HepG2 (cell line): ENCODE results near the gene EIF6. TPM values are rescaled to one million over a fixed set of nuclear protein-coding genes. Genes with fewer than 3 reads are reported as not detected.

Source experiments
- ATAC-seq: fragments of 200-7000 bp; cut with Tn5 transposase; 3 replicates; pipeline ENCODE4 v1.9.1; 2020; ENCODE audit warnings: mild to moderate bottlenecking, moderate library complexity
- BruUV-seq: library from RNA; stranded (reverse); fragments of 400-500 nt; replicated peaks from 2 replicates; lab custom pipeline; 2021; lab: Mats Ljungman, UMichigan
- CTCF ChIA-PET: fragments of 300-600 bp; formaldehyde crosslinking; extraction: SDS; loops from one replicate; lab custom pipeline; 2021; ENCODE audit warnings: low total read pairs, inconsistent platforms, low intra/inter-chr PET ratio; lab: Yijun Ruan, JAX
- POLR2A ChIA-PET: fragments of 350-600 bp; sonication (Branson Sonifier 250); formaldehyde crosslinking; loops from one replicate; lab custom pipeline; 2020; ENCODE audit warnings: antibody characterized with exemption, inconsistent platforms; lab: Yijun Ruan, JAX
- DNase-seq: peaks from one replicate; pipeline ENCODE4 v3.0.0-alpha.2; 2015; ENCODE audit warnings: low spot score
- FAIRE-seq: peaks from 3 replicates; lab custom pipeline; 2011; peaks lifted over from hg19 to GRCh38; lab: Jason Lieb, UNC
- H2AFZ ChIP-seq: one replicate; pipeline ENCODE4 v1.6.1; 2011; ENCODE audit warnings: low read length, inconsistent platforms
- H3K27ac ChIP-seq: fragments of 300-600 bp; 3 replicates; pipeline ENCODE4 v1.8.0; 2011; ENCODE audit warnings: mixed run types, mild to moderate bottlenecking, mixed read lengths, low read length, inconsistent platforms; ENCODE audit not compliant: insufficient read depth; ENCODE audit errors: extremely low read length
- H3K27me3 ChIP-seq, 2 experiments: fragments of 200-600 bp in 1 of 2; 2 replicates in 1 of 2; 3 replicates in 1 of 2; pipeline versions ENCODE4 v1.6.0 to v1.8.0; 2011; ENCODE audit warnings: low read length in 2 of 2, mild to moderate bottlenecking in 2 of 2, moderate library complexity in 2 of 2, inconsistent platforms in 1 of 2; ENCODE audit not compliant: insufficient read depth in 2 of 2, control insufficient read depth in 1 of 2
- H3K36me3 ChIP-seq, 2 experiments: fragments of 200-600 bp in 1 of 2; replicated peaks in 1 of 2; 2 replicates in 1 of 2; 3 replicates in 1 of 2; pipeline versions ENCODE4 v1.5.1 to v1.8.0; 2011; ENCODE audit warnings: low read length in 2 of 2, inconsistent platforms in 1 of 2; ENCODE audit not compliant: insufficient read depth in 2 of 2, control insufficient read depth in 1 of 2
- H3K4me1 ChIP-seq: 2 replicates; pipeline ENCODE4 v1.5.1; 2012; ENCODE audit warnings: low read length, inconsistent platforms; ENCODE audit not compliant: insufficient read depth
- H3K4me2 ChIP-seq: 2 replicates; pipeline ENCODE4 v1.6.0; 2011; ENCODE audit warnings: low read depth, low read length, inconsistent platforms
- H3K4me3 ChIP-seq, 3 experiments: fragments of 200-600 bp in 1 of 3; sonication (generic), shearing (Covaris generic) in 1 of 3; replicated peaks in 1 of 3; 2 replicates each; pipeline ENCODE4 v1.5.1; 2011 to 2016; ENCODE audit warnings: low read length in 3 of 3, inconsistent platforms in 2 of 3, low read depth in 2 of 3, mild to moderate bottlenecking in 2 of 3, control low read depth in 1 of 3, mixed read lengths in 1 of 3; ENCODE audit not compliant: insufficient read depth in 1 of 3
- H3K79me2 ChIP-seq: one replicate; pipeline ENCODE4 v1.6.1; 2011; ENCODE audit warnings: low read length, inconsistent platforms; ENCODE audit not compliant: insufficient read depth
- H3K9ac ChIP-seq: 2 replicates; pipeline ENCODE4 v1.6.0; 2011; ENCODE audit warnings: mild to moderate bottlenecking, low read depth, low read length, inconsistent platforms; ENCODE audit not compliant: insufficient read depth
- H3K9me3 ChIP-seq: 2 replicates; pipeline ENCODE4 v1.5.1; 2012; ENCODE audit warnings: mild to moderate bottlenecking, low read length
- H4K20me1 ChIP-seq: 2 replicates; pipeline ENCODE4 v1.6.0; 2011; ENCODE audit warnings: inconsistent platforms, mild to moderate bottlenecking, low read length, moderate library complexity; ENCODE audit not compliant: insufficient read depth
- AGO2 ChIP-seq: fragments of 200-400 bp; formaldehyde crosslinking; optimal IDR thresholded peaks from 2 replicates; pipeline ENCODE3; 2017; ENCODE audit warnings: mild to moderate bottlenecking, low read depth, low read length, moderate library complexity
- ARNT ChIP-seq: fragments of 450-650 bp; IDR thresholded peaks from 2 replicates; pipeline ENCODE4 v1.6.1; 2017
- ATM ChIP-seq: fragments of 450-650 bp; IDR thresholded peaks from 2 replicates; pipeline ENCODE4 v1.7.1; 2017; ENCODE audit warnings: mild to moderate bottlenecking, borderline replicate concordance
- CBX2 ChIP-seq, 2 experiments: fragments of 200-600 bp in 1 of 2; sonication (generic); formaldehyde crosslinking in 1 of 2; IDR thresholded peaks; 2 replicates each; pipeline versions ENCODE4 v1.7.0 to v1.8.1; 2018 to 2022; ENCODE audit warnings: low read depth in 2 of 2, low read length in 1 of 2, mild to moderate bottlenecking in 1 of 2, missing genetic modification reagents in 1 of 2
- CEBPB ChIP-seq: IDR thresholded peaks from 2 replicates; pipeline ENCODE4 v1.6.1; 2011; ENCODE audit warnings: low read depth, low read length, improper control_type of control experiment, borderline replicate concordance
- KDM2A ChIP-seq: sonication (generic); formaldehyde crosslinking; IDR thresholded peaks from 2 replicates; pipeline ENCODE4 v1.4.0; 2020; ENCODE audit warnings: low read depth, missing genetic modification reagents, borderline replicate concordance
- MZF1 ChIP-seq: sonication (generic); formaldehyde crosslinking; IDR thresholded peaks from 2 replicates; pipeline ENCODE4 v1.8.1; 2023; ENCODE audit warnings: mild to moderate bottlenecking, missing genetic modification reagents, borderline replicate concordance
- NFIC ChIP-seq: IDR thresholded peaks from 2 replicates; pipeline ENCODE4 v1.6.1; 2012; ENCODE audit warnings: mild to moderate bottlenecking, low read length, inconsistent platforms
- NFKB2 ChIP-seq: sonication (generic); formaldehyde crosslinking; IDR thresholded peaks from 2 replicates; pipeline ENCODE4 v1.4.0; 2020; ENCODE audit warnings: missing genetic modification reagents, borderline replicate concordance
- PLRG1 ChIP-seq: fragments of 450-650 bp; conservative IDR thresholded peaks from 2 replicates; pipeline ENCODE4 v1.6.1; 2016
- POLR2AphosphoS2 ChIP-seq: IDR thresholded peaks from 2 replicates; pipeline ENCODE4 v1.6.1; 2011; ENCODE audit warnings: low read depth, low read length, improper control_type of control experiment
- TMF1 ChIP-seq: sonication (generic); formaldehyde crosslinking; IDR thresholded peaks from 2 replicates; pipeline ENCODE4 v1.8.1; 2022; ENCODE audit warnings: low read depth, missing genetic modification reagents
- ZNF253 ChIP-seq: sonication (generic); formaldehyde crosslinking; IDR thresholded peaks from 2 replicates; pipeline ENCODE4 v1.8.0; 2022; ENCODE audit warnings: mild to moderate bottlenecking, missing genetic modification reagents, borderline replicate concordance
- ZNF503 ChIP-seq: sonication (generic); formaldehyde crosslinking; IDR thresholded peaks from 2 replicates; pipeline ENCODE4 v1.4.0; 2020; ENCODE audit warnings: missing genetic modification reagents
- ZNF577 ChIP-seq: sonication (generic); formaldehyde crosslinking; IDR thresholded peaks from 2 replicates; pipeline ENCODE4 v1.4.0; 2020; ENCODE audit warnings: mild to moderate bottlenecking, low read depth, missing genetic modification reagents, borderline replicate concordance
- ZNF883 ChIP-seq: sonication (generic); formaldehyde crosslinking; IDR thresholded peaks from 2 replicates; pipeline ENCODE4 v1.5.1; 2020; ENCODE audit warnings: mild to moderate bottlenecking, missing genetic modification reagents; ENCODE audit errors: not compliant biosample characterization
- WGBS: methylation state at CpG from one replicate; pipeline ENCODE4 v1.1.6; 2017; ENCODE audit warnings: low lambda C conversion rate; 5-methylcytosine and 5-hydroxymethylcytosine counted together
- in situ Hi-C: cut with HindIII; loops from 2 replicates; pipeline ENCODE4 v1.10.0; 2017; ENCODE audit warnings: low pct_unique_long_range_greater_than_20kb; ENCODE audit not compliant: extremely low pct_ligation_motif_present
- intact Hi-C: fragments of 100-400 bp; cut with micrococcal nuclease; formaldehyde crosslinking; loops from one replicate; pipeline ENCODE4 v1.10.0; 2022; ENCODE audit not compliant: unreplicated experiment
- polyA plus RNA-seq, 8 experiments: library from polyadenylated mRNA; depleted of rRNA in 3 of 8; stranded (reverse) in 7 of 8; unstranded in 1 of 8; fragments of >200 nt; fragmentation: Illumina TruSeq in 4 of 8; extraction: Trizol in 4 of 8; gene quantifications; 2 replicates each; pipeline versions ENCODE4 v1.2.1 to v1.2.3, GENCODE V29; 2011 to 2016; ENCODE audit warnings: low read depth in 4 of 8, missing spikeins in 1 of 8, mixed read lengths in 1 of 8; ENCODE audit not compliant: insufficient read depth in 1 of 8
- total RNA-seq, 5 experiments: library from RNA; depleted of rRNA; stranded (reverse); fragments of >200 nt; fragmentation: Illumina TruSeq; extraction: Trizol; gene quantifications; 2 replicates each; pipeline ENCODE4 v1.2.3, GENCODE V29; 2016; ENCODE audit warnings: low read depth in 1 of 5
- TF ChIP-seq, protein P1 (sequence below): sonication (generic); formaldehyde crosslinking; IDR thresholded peaks from 2 replicates; pipeline ENCODE4 v1.4.0; 2020; ENCODE audit warnings: missing genetic modification reagents

Gene EIF6
- total and polyA plus RNA-seq, 2 of the 13 experiments (the other 11 are each of a cell fraction or from before 2014, with no cell fraction given): 462 to 466 TPM

DNA sequence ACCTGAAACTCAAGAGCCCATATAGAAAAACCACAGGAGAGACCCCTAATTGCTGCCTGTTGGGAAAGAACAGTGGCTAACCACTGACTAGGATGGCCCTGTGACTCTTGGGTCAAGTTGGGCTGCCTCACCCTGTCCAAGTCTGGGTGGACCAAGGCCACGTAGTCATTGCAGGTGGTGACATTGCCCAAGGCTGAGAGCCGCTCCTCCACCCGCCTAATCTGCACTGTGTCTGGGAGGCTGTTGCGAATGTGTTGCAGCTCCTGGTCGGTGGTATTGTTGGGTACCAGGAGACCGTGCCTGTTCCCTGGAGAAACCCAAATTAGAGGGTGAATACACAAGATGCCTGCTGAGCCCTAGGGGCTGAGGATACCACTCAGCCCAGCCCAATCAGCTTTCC is 4.0 kb downstream of the EIF6 start:
- Histone ChIP-seq H4K20me1 (peaks cover 33% of the 10 kb centered on the region), H2AFZ (no peak overlapping the region), H3K36me3 (peaks cover 30 to 54% of the 10 kb centered on the region in 2 experiments), H3K27ac (no peak overlapping the region), H3K4me2 (no peak overlapping the region), H3K27me3 (no peaks in the 10 kb centered on the region; a peak in 1 of 5 replicates), H3K4me1 (peaks cover 45% of the 10 kb centered on the region), H3K4me3 (no peak overlapping the region), H3K79me2 (peaks cover 43% of the 10 kb centered on the region), H3K9me3 (no peaks in the 10 kb centered on the region), H3K9ac (no peak overlapping the region)
- ChIA-PET CTCF (no interaction called here), POLR2A (interaction anchor here (1.0 to 2.1 kb wide), 3 partner anchors 11 to 25 kb away, joined by 3 to 10 read pairs (median 3); no protein-coding TSS in a partner anchor)
- WGBS: 100% methylated on average over 5 of the region's 6 CpGs
- ATAC-seq (no peak), FAIRE-seq (no peak), DNase-seq (no peak)
- no TSS peak for BruUV-seq
- peak; percentile 65; the same call in 1 of the 2 replicates for TF ChIP-seq POLR2AphosphoS2
- peak; percentile 9; the same call in 1 of the 2 replicates for TF ChIP-seq CEBPB
- peak; percentile 31 for TF ChIP-seq AGO2
- 0 out of 2 replicates have a peak, but pooled peaks have one; percentile 14 for TF ChIP-seq ZNF253 (CRISPR knock-in tag)
- no peak for TF ChIP-seq CBX2 (IDR thresholded peaks at IDR 0.05; ENCODE audit: low read depth, low read length)
- no peak for TF ChIP-seq CBX2 (CRISPR knock-in tag; IDR thresholded peaks at IDR 0.05; ENCODE audit: low read depth)
- TF ChIP-seq ZNF883: peak; percentile 1
- TF ChIP-seq ATM: no peak
- in situ Hi-C loops (no loop called here), intact Hi-C loops (no loop called here)

GRCh38 chr20:35279533-35280174 is 4.9 kb downstream of the EIF6 start:
- no peak overlapping the region for H3K4me2 ChIP-seq
- H2AFZ ChIP-seq: no peak overlapping the region
- no peak overlapping the region for H3K27ac ChIP-seq
- BruUV-seq: no TSS peak
- H3K4me3 ChIP-seq: no peak overlapping the region
- CTCF ChIA-PET: no interaction called here
- in situ Hi-C loops (no loop called here), intact Hi-C loops (no loop called here)
- ATAC-seq (no peak), FAIRE-seq (no peak), DNase-seq (no peak)
- POLR2A ChIA-PET: interaction anchor here (0.8 to 2.1 kb wide), 8 partner anchors 9 to 188 kb away, joined by 3 to 10 read pairs (median 4); partner anchors contain the start of gene FAM83C
- no peaks in the 10 kb centered on the region for H3K9me3 ChIP-seq
- H3K79me2 ChIP-seq: peaks cover 38% of the 10 kb centered on the region
- H3K36me3 ChIP-seq: peaks cover 30 to 54% of the 10 kb centered on the region in 2 experiments
- no peak overlapping the region for H3K9ac ChIP-seq
- H4K20me1 ChIP-seq: peaks cover 33% of the 10 kb centered on the region
- H3K4me1 ChIP-seq: peaks cover 42% of the 10 kb centered on the region
- H3K27me3 ChIP-seq: no peaks in the 10 kb centered on the region; a peak in 1 of 5 replicates
- 95% methylated on average over 7 of the region's 7 CpGs for WGBS
- no peak for TF ChIP-seq PLRG1
- TF ChIP-seq, protein P1, sequence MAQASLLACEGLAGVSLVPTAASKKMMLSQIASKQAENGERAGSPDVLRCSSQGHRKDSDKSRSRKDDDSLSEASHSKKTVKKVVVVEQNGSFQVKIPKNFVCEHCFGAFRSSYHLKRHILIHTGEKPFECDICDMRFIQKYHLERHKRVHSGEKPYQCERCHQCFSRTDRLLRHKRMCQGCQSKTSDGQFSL: no peak
- no peak for TF ChIP-seq NFKB2 (CRISPR knock-in tag)
- no peak for TF ChIP-seq ZNF503 (CRISPR knock-in tag)
- TF ChIP-seq ARNT: no peak
- no peak for TF ChIP-seq TMF1 (CRISPR knock-in tag)
- no peak for TF ChIP-seq NFIC
- no peak for TF ChIP-seq KDM2A (CRISPR knock-in tag)
- no peak for TF ChIP-seq ZNF577 (CRISPR knock-in tag)
- 0 out of 2 replicates have a peak, but pooled peaks have one; percentile 52 for TF ChIP-seq MZF1 (CRISPR knock-in tag)
